ENCODE measurements around the gene IFIT2. TPM values are rescaled to one million over a fixed set of nuclear protein-coding genes. Genes with fewer than 3 reads are reported as not detected.
"Not testable (repeated sequence)": the region's sequence is repeated elsewhere in the genome, so short reads cannot be mapped to it uniquely, and the experiment has no call there.

IFIT2 gene
- total and polyA plus RNA-seq, 4 donors, result 4.8 to 5.5 (median 5.2) TPM

GRCh38 chr10:89252225-89252585 is 49.6 kb upstream of the IFIT2 start:
- Histone ChIP-seq H3K4me1 (ENCODE audit: control insufficient read depth in 4 of 4, insufficient read depth in 4 of 4, low read length in 3 of 4) (peaks cover 1 to 11% (median 10%) of the 10 kb centered on the region in 4 donors), H3K9me3 (ENCODE audit: control insufficient read depth in 4 of 4, low read length in 3 of 4) (no peaks in the 10 kb centered on the region), H3K4me3 (ENCODE audit: low read depth in 1 of 3, low read length in 3 of 3) (no peak overlapping the region), H3K9ac (ENCODE audit: low read depth in 1 of 2, low read length in 2 of 2) (no peak overlapping the region), H3K27ac (ENCODE audit: low read depth in 1 of 2, low read length in 2 of 2) (no peak overlapping the region), H3K27me3 (ENCODE audit: control insufficient read depth in 4 of 4, insufficient read depth in 4 of 4, low read length in 3 of 4) (no peaks in the 10 kb centered on the region), H3K36me3 (ENCODE audit: control insufficient read depth in 4 of 4, insufficient read depth in 3 of 4, low read depth in 1 of 4, low read length in 3 of 4) (no peaks in the 10 kb centered on the region)
- 91% methylated on average over 2 of the region's 2 CpGs for WGBS
- DNase-seq (ENCODE audit: low spot score), result no peak
- TF ChIP-seq HNF4A (conservative IDR thresholded peaks at IDR 0.05) (no peak), RAD21 (IDR thresholded peaks at IDR 0.05) (no peak), RXRA (IDR thresholded peaks at IDR 0.05) (no peak), JUND (IDR thresholded peaks at IDR 0.05) (no peak), TAF1 (conservative IDR thresholded peaks at IDR 0.05) (no peak), SP1 (IDR thresholded peaks at IDR 0.05) (no peak), EGR1 (IDR thresholded peaks at IDR 0.05; ENCODE audit: low read depth in 2 of 2) (no peak), FOXA1 (IDR thresholded peaks at IDR 0.05) (no peak)
- TF ChIP-seq, protein P1, sequence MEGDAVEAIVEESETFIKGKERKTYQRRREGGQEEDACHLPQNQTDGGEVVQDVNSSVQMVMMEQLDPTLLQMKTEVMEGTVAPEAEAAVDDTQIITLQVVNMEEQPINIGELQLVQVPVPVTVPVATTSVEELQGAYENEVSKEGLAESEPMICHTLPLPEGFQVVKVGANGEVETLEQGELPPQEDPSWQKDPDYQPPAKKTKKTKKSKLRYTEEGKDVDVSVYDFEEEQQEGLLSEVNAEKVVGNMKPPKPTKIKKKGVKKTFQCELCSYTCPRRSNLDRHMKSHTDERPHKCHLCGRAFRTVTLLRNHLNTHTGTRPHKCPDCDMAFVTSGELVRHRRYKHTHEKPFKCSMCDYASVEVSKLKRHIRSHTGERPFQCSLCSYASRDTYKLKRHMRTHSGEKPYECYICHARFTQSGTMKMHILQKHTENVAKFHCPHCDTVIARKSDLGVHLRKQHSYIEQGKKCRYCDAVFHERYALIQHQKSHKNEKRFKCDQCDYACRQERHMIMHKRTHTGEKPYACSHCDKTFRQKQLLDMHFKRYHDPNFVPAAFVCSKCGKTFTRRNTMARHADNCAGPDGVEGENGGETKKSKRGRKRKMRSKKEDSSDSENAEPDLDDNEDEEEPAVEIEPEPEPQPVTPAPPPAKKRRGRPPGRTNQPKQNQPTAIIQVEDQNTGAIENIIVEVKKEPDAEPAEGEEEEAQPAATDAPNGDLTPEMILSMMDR (IDR thresholded peaks at IDR 0.05; ENCODE audit: low read depth, low read length, missing input control), result no peak

DNA sequence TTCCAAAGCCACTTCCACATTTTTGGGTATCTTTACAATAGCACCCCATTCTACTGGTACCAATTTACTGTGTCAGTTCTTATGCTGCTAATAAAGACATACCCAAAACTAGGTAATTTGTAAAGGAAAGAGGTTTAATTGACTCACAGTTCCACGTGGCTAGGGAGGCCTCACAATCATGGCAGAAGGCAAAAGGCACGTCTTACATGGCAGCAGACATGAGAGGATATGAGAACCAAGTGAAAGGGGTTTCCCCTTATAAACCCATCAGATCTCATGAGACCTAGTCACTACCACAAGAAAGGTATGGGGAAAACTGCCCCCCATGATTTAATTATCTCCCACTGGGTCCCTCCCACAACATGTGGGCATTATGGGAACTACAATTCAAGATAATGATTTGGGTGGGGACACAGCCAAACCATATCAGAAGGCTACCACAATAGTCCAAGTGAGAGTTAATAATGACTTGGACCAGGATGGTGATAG is 46.7 kb upstream of the IFIT2 start:
- not testable (repeated sequence) for H3K36me3 ChIP-seq (ENCODE audit: control insufficient read depth in 4 of 4, insufficient read depth in 3 of 4, low read depth in 1 of 4, low read length in 3 of 4)
- 82% methylated on average over 2 of the region's 2 CpGs for WGBS

GRCh38 chr10:89255793-89256192 is 46.1 kb upstream of the IFIT2 start:
- peaks cover 0 to 10% (median 7%) of the 10 kb centered on the region in 4 donors for H3K4me1 ChIP-seq (ENCODE audit: control insufficient read depth in 4 of 4, insufficient read depth in 4 of 4, low read length in 3 of 4)
- no peaks in the 10 kb centered on the region for H3K27me3 ChIP-seq (ENCODE audit: control insufficient read depth in 4 of 4, insufficient read depth in 4 of 4, low read length in 3 of 4)
- H3K9me3 ChIP-seq (ENCODE audit: control insufficient read depth in 4 of 4, low read length in 3 of 4), result no peaks in the 10 kb centered on the region
- no peak overlapping the region for H3K9ac ChIP-seq (ENCODE audit: low read depth in 1 of 2, low read length in 2 of 2)
- no peaks in the 10 kb centered on the region for H3K36me3 ChIP-seq (ENCODE audit: control insufficient read depth in 4 of 4, insufficient read depth in 3 of 4, low read depth in 1 of 4, low read length in 3 of 4)
- no peak for DNase-seq (ENCODE audit: low spot score)
- no peak overlapping the region for H3K4me3 ChIP-seq (ENCODE audit: low read depth in 1 of 3, low read length in 3 of 3)
- H3K27ac ChIP-seq (ENCODE audit: low read depth in 1 of 2, low read length in 2 of 2), result no peak overlapping the region
- TF ChIP-seq, protein P2, sequence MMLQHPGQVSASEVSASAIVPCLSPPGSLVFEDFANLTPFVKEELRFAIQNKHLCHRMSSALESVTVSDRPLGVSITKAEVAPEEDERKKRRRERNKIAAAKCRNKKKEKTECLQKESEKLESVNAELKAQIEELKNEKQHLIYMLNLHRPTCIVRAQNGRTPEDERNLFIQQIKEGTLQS (IDR thresholded peaks at IDR 0.05), result no peak
- TF ChIP-seq HNF4G (IDR thresholded peaks at IDR 0.05) (no peak), RXRA (IDR thresholded peaks at IDR 0.05) (no peak), HNF4A (conservative IDR thresholded peaks at IDR 0.05) (no peak), NR2F2 (IDR thresholded peaks at IDR 0.05) (no peak), GABPA (IDR thresholded peaks at IDR 0.05 in 1 of 2, conservative IDR thresholded peaks at IDR 0.05 in 1 of 2) (no peak), TAF1 (conservative IDR thresholded peaks at IDR 0.05) (no peak), EGR1 (IDR thresholded peaks at IDR 0.05; ENCODE audit: low read depth in 2 of 2) (no peak), RAD21 (IDR thresholded peaks at IDR 0.05) (no peak), JUND (IDR thresholded peaks at IDR 0.05) (no peak), FOXA1 (IDR thresholded peaks at IDR 0.05) (no peak), FOXA2 (IDR thresholded peaks at IDR 0.05) (no peak)
- TF ChIP-seq, protein P1 (IDR thresholded peaks at IDR 0.05; ENCODE audit: low read depth, low read length, missing input control), result no peak
- TF ChIP-seq, protein P3, sequence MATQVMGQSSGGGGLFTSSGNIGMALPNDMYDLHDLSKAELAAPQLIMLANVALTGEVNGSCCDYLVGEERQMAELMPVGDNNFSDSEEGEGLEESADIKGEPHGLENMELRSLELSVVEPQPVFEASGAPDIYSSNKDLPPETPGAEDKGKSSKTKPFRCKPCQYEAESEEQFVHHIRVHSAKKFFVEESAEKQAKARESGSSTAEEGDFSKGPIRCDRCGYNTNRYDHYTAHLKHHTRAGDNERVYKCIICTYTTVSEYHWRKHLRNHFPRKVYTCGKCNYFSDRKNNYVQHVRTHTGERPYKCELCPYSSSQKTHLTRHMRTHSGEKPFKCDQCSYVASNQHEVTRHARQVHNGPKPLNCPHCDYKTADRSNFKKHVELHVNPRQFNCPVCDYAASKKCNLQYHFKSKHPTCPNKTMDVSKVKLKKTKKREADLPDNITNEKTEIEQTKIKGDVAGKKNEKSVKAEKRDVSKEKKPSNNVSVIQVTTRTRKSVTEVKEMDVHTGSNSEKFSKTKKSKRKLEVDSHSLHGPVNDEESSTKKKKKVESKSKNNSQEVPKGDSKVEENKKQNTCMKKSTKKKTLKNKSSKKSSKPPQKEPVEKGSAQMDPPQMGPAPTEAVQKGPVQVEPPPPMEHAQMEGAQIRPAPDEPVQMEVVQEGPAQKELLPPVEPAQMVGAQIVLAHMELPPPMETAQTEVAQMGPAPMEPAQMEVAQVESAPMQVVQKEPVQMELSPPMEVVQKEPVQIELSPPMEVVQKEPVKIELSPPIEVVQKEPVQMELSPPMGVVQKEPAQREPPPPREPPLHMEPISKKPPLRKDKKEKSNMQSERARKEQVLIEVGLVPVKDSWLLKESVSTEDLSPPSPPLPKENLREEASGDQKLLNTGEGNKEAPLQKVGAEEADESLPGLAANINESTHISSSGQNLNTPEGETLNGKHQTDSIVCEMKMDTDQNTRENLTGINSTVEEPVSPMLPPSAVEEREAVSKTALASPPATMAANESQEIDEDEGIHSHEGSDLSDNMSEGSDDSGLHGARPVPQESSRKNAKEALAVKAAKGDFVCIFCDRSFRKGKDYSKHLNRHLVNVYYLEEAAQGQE (IDR thresholded peaks at IDR 0.05), result no peak
- TF ChIP-seq, protein P4, sequence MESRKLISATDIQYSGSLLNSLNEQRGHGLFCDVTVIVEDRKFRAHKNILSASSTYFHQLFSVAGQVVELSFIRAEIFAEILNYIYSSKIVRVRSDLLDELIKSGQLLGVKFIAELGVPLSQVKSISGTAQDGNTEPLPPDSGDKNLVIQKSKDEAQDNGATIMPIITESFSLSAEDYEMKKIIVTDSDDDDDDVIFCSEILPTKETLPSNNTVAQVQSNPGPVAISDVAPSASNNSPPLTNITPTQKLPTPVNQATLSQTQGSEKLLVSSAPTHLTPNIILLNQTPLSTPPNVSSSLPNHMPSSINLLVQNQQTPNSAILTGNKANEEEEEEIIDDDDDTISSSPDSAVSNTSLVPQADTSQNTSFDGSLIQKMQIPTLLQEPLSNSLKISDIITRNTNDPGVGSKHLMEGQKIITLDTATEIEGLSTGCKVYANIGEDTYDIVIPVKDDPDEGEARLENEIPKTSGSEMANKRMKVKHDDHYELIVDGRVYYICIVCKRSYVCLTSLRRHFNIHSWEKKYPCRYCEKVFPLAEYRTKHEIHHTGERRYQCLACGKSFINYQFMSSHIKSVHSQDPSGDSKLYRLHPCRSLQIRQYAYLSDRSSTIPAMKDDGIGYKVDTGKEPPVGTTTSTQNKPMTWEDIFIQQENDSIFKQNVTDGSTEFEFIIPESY (IDR thresholded peaks at IDR 0.05), result no peak
- TF ChIP-seq, protein P5, sequence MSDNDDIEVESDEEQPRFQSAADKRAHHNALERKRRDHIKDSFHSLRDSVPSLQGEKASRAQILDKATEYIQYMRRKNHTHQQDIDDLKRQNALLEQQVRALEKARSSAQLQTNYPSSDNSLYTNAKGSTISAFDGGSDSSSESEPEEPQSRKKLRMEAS (IDR thresholded peaks at IDR 0.05), result no peak

More for the DNA sequence above, 46.7 kb upstream of the IFIT2 start:
- H3K9ac ChIP-seq (ENCODE audit: low read depth in 1 of 2, low read length in 2 of 2); H3K27ac ChIP-seq (ENCODE audit: low read depth in 1 of 2, low read length in 2 of 2); DNase-seq (ENCODE audit: low spot score); H3K9me3 ChIP-seq (ENCODE audit: control insufficient read depth in 4 of 4, low read length in 3 of 4); H3K4me3 ChIP-seq (ENCODE audit: low read depth in 1 of 3, low read length in 3 of 3); H3K27me3 ChIP-seq (ENCODE audit: control insufficient read depth in 4 of 4, insufficient read depth in 4 of 4, low read length in 3 of 4): not testable (repeated sequence)
- H3K4me1 ChIP-seq (ENCODE audit: control insufficient read depth in 4 of 4, insufficient read depth in 4 of 4, low read length in 3 of 4), result peaks cover 1 to 11% (median 10%) of the 10 kb centered on the region in 4 donors

Measured in liver (tissue), 9 donors.